22Rv1 (cell line): ENCODE measurements around the gene ADGRL4.

Experiments used
- H3K27ac ChIP-seq: fragments of 450-650 bp; 2 replicates; pipeline ENCODE4 v1.5.1; 2017
- CTCF ChIP-seq: fragments of 450-650 bp; IDR thresholded peaks from 2 replicates; pipeline ENCODE4 v1.5.1; 2017; ENCODE audit warnings: mild to moderate bottlenecking
- ZFX ChIP-seq: fragments of 450-650 bp; IDR thresholded peaks from 2 replicates; pipeline ENCODE4 v1.6.1; 2017; ENCODE audit warnings: antibody characterized with exemption, borderline replicate concordance

Gene ADGRL4

GRCh38 chr1:79040424-79041082 lies 34.0 kb upstream of the ADGRL4 start:
- no peak for TF ChIP-seq CTCF
- TF ChIP-seq ZFX = no peak
- H3K27ac ChIP-seq = no peak overlapping the region

- TF ChIP-seq CTCF = no peak
- no peak for TF ChIP-seq ZFX
- no peak overlapping the region for H3K27ac ChIP-seq
These were observed 30.6 kb upstream of the ADGRL4 start for GRCh38 chr1:79037085-79037484.

GRCh38 chr1:79012500-79012899 lies 6.0 kb upstream of the ADGRL4 start:
- TF ChIP-seq ZFX = no peak
- no peak for TF ChIP-seq CTCF
- H3K27ac ChIP-seq = no peak overlapping the region

GRCh38 chr1:79010589-79010988 lies 4.1 kb upstream of the ADGRL4 start:
- TF ChIP-seq ZFX (no peak), CTCF (no peak)
- no peak overlapping the region for H3K27ac ChIP-seq

- TF ChIP-seq ZFX (no peak), CTCF (no peak)
- no peak overlapping the region for H3K27ac ChIP-seq
These were observed 585 bp downstream of the ADGRL4 start for GRCh38 chr1:79005945-79006344.

- no peak overlapping the region for H3K27ac ChIP-seq
- TF ChIP-seq ZFX (no peak), CTCF (no peak)
These were observed 1.6 kb downstream of the ADGRL4 start for GRCh38 chr1:79004916-79005315.

GRCh38 chr1:78996791-78997190 lies 9.7 kb downstream of the ADGRL4 start:
- TF ChIP-seq CTCF (no peak), ZFX (no peak)
- H3K27ac ChIP-seq = no peak overlapping the region
